ENCODE results near the gene PCDHGA5.
"Not testable (repeated sequence)": the region's sequence is repeated elsewhere in the genome, so short reads cannot be mapped to it uniquely, and the experiment has no call there.

PCDHGA5 gene

DNA sequence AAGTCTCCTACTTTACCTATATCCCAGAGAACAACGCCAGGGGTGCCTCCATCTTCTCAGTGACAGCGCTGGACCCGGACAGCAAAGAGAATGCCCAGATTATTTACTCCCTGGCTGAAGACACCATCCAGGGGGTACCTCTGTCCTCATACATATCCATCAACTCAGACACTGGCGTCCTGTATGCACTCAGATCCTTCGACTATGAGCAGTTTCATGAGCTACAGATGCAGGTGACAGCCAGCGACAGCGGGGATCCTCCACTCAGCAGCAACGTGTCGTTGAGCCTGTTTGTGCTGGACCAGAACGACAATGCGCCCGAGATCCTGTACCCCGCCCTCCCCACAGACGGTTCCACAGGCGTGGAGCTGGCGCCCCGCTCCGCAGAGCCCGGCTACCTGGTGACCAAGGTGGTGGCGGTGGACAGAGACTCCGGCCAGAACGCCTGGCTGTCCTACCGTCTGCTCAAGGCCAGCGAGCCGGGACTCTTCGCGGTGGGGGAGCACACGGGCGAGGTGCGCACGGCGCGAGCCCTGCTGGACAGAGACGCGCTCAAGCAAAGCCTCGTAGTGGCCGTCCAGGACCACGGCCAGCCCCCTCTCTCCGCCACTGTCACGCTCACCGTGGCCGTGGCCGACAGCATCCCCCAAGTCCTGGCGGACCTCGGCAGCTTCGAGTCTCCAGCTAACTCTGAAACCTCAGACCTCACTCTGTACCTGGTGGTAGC is 50.7 kb downstream of the PCDHGA5 start:
- not testable (repeated sequence) for DNase-seq (ENCODE audit: low read depth in 2 of 2)

DNA sequence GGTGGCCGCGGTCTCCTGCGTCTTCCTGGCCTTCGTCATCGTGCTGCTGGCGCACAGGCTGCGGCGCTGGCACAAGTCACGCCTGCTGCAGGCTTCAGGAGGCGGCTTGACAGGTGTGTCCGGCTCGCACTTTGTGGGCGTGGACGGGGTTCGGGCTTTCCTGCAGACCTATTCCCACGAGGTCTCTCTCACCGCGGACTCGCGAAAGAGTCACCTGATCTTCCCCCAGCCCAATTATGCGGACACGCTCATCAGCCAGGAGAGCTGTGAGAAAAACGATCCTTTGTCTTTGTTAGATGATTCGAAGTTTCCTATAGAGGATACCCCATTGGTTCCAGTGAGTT is 51.3 kb downstream of the PCDHGA5 start:
- DNase-seq (ENCODE audit: low read depth in 2 of 2) = not testable (repeated sequence)
